Right lobe of liver (tissue), 4 donors: ENCODE data around the gene HIVEP2.

Experiments used
- CTCF ChIP-seq, 4 donors: fragments of 200-600 bp in 3 of 4; fragments of 450-650 bp in 1 of 4; IDR thresholded peaks; one replicate each; pipeline versions ENCODE4 v1.5.1 to v1.8.0; 2016 to 2022; ENCODE audit warnings: antibody characterized with exemption in 4 of 4, mild to moderate bottlenecking in 2 of 4
- POLR2A ChIP-seq: fragments of 450-650 bp; IDR thresholded peaks from one replicate; pipeline ENCODE4 v1.6.1; 2017; ENCODE audit warnings: antibody characterized with exemption, mild to moderate bottlenecking
- donor health status: DM: no; HTN: no; CAD: no.
- donor health status: DM: no; HTN: no; CAD: no.
- donor health status: DM: no; HTN: yes; CAD: no.

- TF ChIP-seq CTCF (IDR thresholded peaks at IDR 0.05) (no peak), POLR2A (no peak)
Observed at GRCh38 chr6:142926177-142926493, 18.8 kb downstream of the HIVEP2 start.
